Measurements from ENCODE around the gene COLEC11. TPM values are rescaled to one million over a fixed set of nuclear protein-coding genes. Genes with fewer than 3 reads are reported as not detected.

COLEC11 gene
- total and polyA plus RNA-seq, 2 experiments from 2014 or later = 1.3 to 1.5 TPM

- no peaks in the 10 kb centered on the region for H3K36me3 ChIP-seq (ENCODE audit: insufficient read depth)
- Mint-ChIP-seq H3K36me3 (ENCODE audit: low read depth) (0 out of 3 replicates have a peak, but pooled peaks cover 4% of the 10 kb centered on the region), H3K4me3 (no peak overlapping the region), H3K27me3 (ENCODE audit: insufficient read depth, low read depth, poor library complexity) (peaks cover 8% of the 10 kb centered on the region), H3K9me3 (peaks cover 71% of the 10 kb centered on the region), H3K27ac (no peak overlapping the region), H3K4me1 (no peaks in the 10 kb centered on the region)
- H3K27me3 ChIP-seq (ENCODE audit: insufficient read depth) = no peaks in the 10 kb centered on the region
- H4K20me1 ChIP-seq (replicated peaks; ENCODE audit: insufficient read depth) = no peaks in the 10 kb centered on the region
- no peak overlapping the region for H3K4me2 ChIP-seq
- TF ChIP-seq REST (IDR thresholded peaks at IDR 0.05; ENCODE audit: unreplicated experiment) (no peak), EZH2phosphoT487 (IDR thresholded peaks at IDR 0.05; ENCODE audit: unreplicated experiment) (no peak), CTCF (conservative IDR thresholded peaks at IDR 0.05; ENCODE audit: low read depth in 2 of 2) (no peak), ZNF331 (CRISPR knock-in tag; IDR thresholded peaks at IDR 0.05; ENCODE audit: low read depth) (no peak), ZNF462 (CRISPR knock-in tag; IDR thresholded peaks at IDR 0.05) (no peak), POLR2AphosphoS5 (IDR thresholded peaks at IDR 0.05; ENCODE audit: low read depth) (no peak), EZH2 (IDR thresholded peaks at IDR 0.05; ENCODE audit: low read depth, unreplicated experiment) (no peak), CREB1 (CRISPR knock-in tag; IDR thresholded peaks at IDR 0.05; ENCODE audit: low read depth) (no peak), NANOG (IDR thresholded peaks at IDR 0.05; ENCODE audit: borderline replicate concordance) (no peak), ZNF114 (CRISPR knock-in tag; IDR thresholded peaks at IDR 0.05) (no peak), STAT1 (IDR thresholded peaks at IDR 0.05; ENCODE audit: unreplicated experiment) (no peak), JUNB (IDR thresholded peaks at IDR 0.05; ENCODE audit: unreplicated experiment) (no peak), ETS1 (IDR thresholded peaks at IDR 0.05) (no peak)
- H3K27ac ChIP-seq (ENCODE audit: low read depth) = no peak overlapping the region
- no peak for ATAC-seq
- H3K79me2 ChIP-seq (replicated peaks; ENCODE audit: insufficient read depth) = no peaks in the 10 kb centered on the region
- no peaks in the 10 kb centered on the region for H3F3A ChIP-seq (replicated peaks; ENCODE audit: low read depth)
- H3K9me2 ChIP-seq (ENCODE audit: insufficient read depth) = no peaks in the 10 kb centered on the region; the same call in 1 of the 2 replicates
- no peaks in the 10 kb centered on the region for H3K4me1 ChIP-seq (ENCODE audit: insufficient read depth)
- H3K4me3 ChIP-seq = no peak overlapping the region
- no peak overlapping the region for H2AFZ ChIP-seq
- DNase-seq (ENCODE audit: low spot score) = no peak
Observed at GRCh38 chr2:3678212-3678611, 83.3 kb downstream of the COLEC11 start.

All from GM23338 (cell line).